DOHH2 (cell line): ENCODE data around the gene C1QTNF8.

Experiments
- EZH2phosphoT487 ChIP-seq: fragments of 200-600 bp; sonication (generic); IDR thresholded peaks from 2 replicates; pipeline ENCODE4 v1.6.1; 2017; ENCODE audit warnings: borderline replicate concordance, mild to moderate bottlenecking, antibody characterized with exemption, low read length, moderate library complexity, mixed read lengths
- TF ChIP-seq, protein P1 (sequence below): fragments of 200-600 bp; sonication (generic); IDR thresholded peaks from one replicate; pipeline ENCODE4 v1.5.1; 2014; ENCODE audit warnings: antibody characterized with exemption, mild to moderate bottlenecking, low read depth, low read length; ENCODE audit not compliant: poor library complexity, severe bottlenecking

DNA sequence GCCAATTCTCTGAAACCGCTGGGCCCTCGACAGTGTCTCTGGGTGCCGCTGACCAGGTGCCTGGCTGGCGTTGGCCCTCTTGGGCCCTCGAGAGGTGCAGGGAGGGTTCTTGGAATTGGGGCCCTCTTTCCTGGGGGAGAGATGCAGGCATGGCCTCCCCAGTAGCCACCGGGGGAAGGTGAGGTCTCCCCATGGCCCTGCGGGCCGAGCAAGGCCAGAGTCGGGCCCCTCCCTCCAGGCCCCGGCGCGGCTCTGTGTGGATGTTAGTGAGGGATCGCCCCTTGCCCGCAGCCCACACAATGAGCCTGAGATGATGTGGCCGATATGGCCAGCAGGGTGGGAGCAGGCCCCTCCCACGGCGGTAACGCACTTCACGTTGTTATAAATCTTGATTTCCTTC, 23.1 kb upstream of the C1QTNF8 start:
- TF ChIP-seq, protein P1, sequence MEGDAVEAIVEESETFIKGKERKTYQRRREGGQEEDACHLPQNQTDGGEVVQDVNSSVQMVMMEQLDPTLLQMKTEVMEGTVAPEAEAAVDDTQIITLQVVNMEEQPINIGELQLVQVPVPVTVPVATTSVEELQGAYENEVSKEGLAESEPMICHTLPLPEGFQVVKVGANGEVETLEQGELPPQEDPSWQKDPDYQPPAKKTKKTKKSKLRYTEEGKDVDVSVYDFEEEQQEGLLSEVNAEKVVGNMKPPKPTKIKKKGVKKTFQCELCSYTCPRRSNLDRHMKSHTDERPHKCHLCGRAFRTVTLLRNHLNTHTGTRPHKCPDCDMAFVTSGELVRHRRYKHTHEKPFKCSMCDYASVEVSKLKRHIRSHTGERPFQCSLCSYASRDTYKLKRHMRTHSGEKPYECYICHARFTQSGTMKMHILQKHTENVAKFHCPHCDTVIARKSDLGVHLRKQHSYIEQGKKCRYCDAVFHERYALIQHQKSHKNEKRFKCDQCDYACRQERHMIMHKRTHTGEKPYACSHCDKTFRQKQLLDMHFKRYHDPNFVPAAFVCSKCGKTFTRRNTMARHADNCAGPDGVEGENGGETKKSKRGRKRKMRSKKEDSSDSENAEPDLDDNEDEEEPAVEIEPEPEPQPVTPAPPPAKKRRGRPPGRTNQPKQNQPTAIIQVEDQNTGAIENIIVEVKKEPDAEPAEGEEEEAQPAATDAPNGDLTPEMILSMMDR: no peak
- no peak for TF ChIP-seq EZH2phosphoT487
